Stimulated activated naive B cell treated with anti-CD40 and anti-IgM and Interleukin-4, amounts not matched to agents 10 μg/mL and 1 μg/mL and 100 μg/mL, for 72 hours (primary cell): ENCODE measurements around the gene RBBP6.
"Not testable (repeated sequence)": the region's sequence is repeated elsewhere in the genome, so short reads cannot be mapped to it uniquely, and the experiment has no call there.

ENCODE experiments used
- ATAC-seq, 2 donors: fragments of 150-1000 bp; cut with Tn5 transposase; replicated peaks; 2 replicates each; pipeline ENCODE4 v1.10.0; 2021; ENCODE audit warnings: moderate library complexity in 1 of 2
- DNase-seq: peaks from one replicate; pipeline ENCODE4 v3.0.0; 2021
- H3K27ac Mint-ChIP-seq: one replicate; pipeline ENCODE4 v1.8.0; 2022; ENCODE audit warnings: mild to moderate bottlenecking, mixed read lengths
- H3K27me3 Mint-ChIP-seq, 2 donors: one replicate each; pipeline ENCODE4 v1.8.0; 2022; ENCODE audit warnings: mixed read lengths in 2 of 2
- H3K36me3 Mint-ChIP-seq, 2 donors: one replicate each; pipeline ENCODE4 v1.8.0; 2022; ENCODE audit warnings: mixed read lengths in 2 of 2, mild to moderate bottlenecking in 1 of 2
- H3K4me1 Mint-ChIP-seq, 2 donors: one replicate each; pipeline ENCODE4 v1.8.0; 2022; ENCODE audit warnings: mixed read lengths in 2 of 2, mild to moderate bottlenecking in 1 of 2
- H3K4me3 Mint-ChIP-seq, 2 donors: one replicate each; pipeline ENCODE4 v1.8.0; 2022; ENCODE audit warnings: mild to moderate bottlenecking in 2 of 2, mixed read lengths in 2 of 2, moderate library complexity in 1 of 2
- H3K9me3 Mint-ChIP-seq, 2 donors: one replicate each; pipeline ENCODE4 v1.8.0; 2022; ENCODE audit warnings: mixed read lengths in 2 of 2, mild to moderate bottlenecking in 1 of 2

The RBBP6 gene, protein sequence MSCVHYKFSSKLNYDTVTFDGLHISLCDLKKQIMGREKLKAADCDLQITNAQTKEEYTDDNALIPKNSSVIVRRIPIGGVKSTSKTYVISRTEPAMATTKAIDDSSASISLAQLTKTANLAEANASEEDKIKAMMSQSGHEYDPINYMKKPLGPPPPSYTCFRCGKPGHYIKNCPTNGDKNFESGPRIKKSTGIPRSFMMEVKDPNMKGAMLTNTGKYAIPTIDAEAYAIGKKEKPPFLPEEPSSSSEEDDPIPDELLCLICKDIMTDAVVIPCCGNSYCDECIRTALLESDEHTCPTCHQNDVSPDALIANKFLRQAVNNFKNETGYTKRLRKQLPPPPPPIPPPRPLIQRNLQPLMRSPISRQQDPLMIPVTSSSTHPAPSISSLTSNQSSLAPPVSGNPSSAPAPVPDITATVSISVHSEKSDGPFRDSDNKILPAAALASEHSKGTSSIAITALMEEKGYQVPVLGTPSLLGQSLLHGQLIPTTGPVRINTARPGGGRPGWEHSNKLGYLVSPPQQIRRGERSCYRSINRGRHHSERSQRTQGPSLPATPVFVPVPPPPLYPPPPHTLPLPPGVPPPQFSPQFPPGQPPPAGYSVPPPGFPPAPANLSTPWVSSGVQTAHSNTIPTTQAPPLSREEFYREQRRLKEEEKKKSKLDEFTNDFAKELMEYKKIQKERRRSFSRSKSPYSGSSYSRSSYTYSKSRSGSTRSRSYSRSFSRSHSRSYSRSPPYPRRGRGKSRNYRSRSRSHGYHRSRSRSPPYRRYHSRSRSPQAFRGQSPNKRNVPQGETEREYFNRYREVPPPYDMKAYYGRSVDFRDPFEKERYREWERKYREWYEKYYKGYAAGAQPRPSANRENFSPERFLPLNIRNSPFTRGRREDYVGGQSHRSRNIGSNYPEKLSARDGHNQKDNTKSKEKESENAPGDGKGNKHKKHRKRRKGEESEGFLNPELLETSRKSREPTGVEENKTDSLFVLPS (N-terminal part only)

DNA sequence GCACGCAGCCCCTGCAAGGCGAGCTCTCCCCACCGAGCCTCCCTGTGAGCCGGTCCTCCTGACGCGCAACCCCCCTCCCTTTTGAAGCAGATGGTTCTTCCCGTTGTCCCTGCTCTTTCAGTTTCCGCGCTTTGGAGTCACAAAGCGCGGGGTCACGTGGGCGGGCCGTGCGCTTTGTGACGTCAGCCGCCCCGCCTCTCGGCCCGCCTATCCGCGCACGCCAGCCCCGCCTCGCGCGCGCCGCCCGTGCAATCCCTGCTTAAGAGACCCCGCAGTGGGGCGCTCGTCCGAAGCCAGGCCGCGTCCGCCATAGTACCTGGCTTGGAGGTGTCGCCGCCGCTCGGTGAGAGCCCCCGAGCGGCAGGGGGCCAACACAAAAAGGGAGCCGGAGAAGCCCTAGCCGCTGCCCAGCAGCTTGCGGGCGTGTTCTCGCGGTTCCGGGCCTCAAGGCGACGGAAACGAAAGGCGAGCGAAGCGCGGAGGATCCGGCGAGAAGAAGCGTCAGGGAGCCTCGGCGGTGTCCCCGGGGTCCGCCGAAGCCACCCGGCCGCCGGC, at the start of gene RBBP6:
RBBP6 (plus strand) TSS at position 272 of the 555 bp plus-strand sequence. CDS start 1,061 bp downstream, outside the sequence.
- ATAC-seq (peak; percentile 93 to 95), DNase-seq (peak; percentile 92)
- H3K27ac Mint-ChIP-seq: peak within 1 kb of the TSS; percentile 100
- peaks cover 12 to 34% of the 10 kb centered on the region in 2 donors for H3K4me1 Mint-ChIP-seq
- H3K27me3 Mint-ChIP-seq: no peaks in the 10 kb centered on the region
- H3K9me3 Mint-ChIP-seq: no peaks in the 10 kb centered on the region
- peak within 1 kb of the TSS; percentile 100 for H3K4me3 Mint-ChIP-seq
- peaks cover 14 to 23% of the 10 kb centered on the region in 2 donors for H3K36me3 Mint-ChIP-seq

DNA sequence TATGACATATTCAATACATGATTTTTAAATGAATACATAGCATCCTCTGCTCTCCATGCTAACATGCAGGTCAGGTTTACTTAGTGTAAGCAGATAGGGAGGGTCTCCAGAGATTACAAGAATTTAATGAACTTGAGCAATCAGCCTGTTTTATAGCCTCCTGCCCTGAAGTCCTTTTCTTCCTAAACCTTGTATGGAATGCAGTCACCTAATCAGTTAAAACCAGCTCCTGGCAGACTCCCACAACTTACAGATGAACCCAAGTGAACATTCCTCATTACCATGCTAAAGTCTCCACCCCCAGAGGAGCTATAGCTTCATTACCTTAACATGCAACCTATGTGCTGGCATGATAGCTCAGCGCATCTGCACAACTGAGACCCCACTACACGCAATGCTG, 48.5 kb upstream of the RBBP6 start:
- Mint-ChIP-seq H3K4me3 (no peak overlapping the region), H3K27me3 (peaks cover 24 to 39% of the 10 kb centered on the region in 2 donors), H3K27ac (peak overlapping the region; percentile 60), H3K9me3 (peaks cover 2 to 5% of the 10 kb centered on the region in 2 donors), H3K4me1 (no peaks in the 10 kb centered on the region), H3K36me3 (peaks cover 0 to 8% of the 10 kb centered on the region in 2 donors)
- ATAC-seq (no peak), DNase-seq (no peak)

DNA sequence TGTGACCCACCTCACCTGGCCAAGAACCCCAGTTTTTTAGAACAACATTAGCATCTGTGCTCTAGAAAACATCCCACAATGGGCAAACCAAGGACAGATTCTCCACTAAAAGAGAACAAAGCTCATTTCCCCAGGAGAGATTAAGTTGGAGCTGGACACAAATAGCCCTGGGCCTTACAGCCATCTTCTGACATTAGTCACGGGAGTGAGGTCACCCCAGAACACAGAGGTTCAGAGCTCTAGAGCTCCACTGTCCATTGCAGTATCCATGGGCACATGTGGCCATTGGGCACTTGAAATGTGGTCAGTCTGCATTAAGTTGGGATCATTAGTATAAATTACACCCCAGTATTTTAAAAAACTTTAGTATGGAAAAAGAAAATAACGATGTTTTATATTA, 47.6 kb upstream of the RBBP6 start:
- Mint-ChIP-seq H3K27me3 (peaks cover 24 to 39% of the 10 kb centered on the region in 2 donors), H3K36me3 (peaks cover 0 to 8% of the 10 kb centered on the region in 2 donors), H3K9me3 (peaks cover 2 to 5% of the 10 kb centered on the region in 2 donors), H3K27ac (no peak overlapping the region), H3K4me1 (no peaks in the 10 kb centered on the region), H3K4me3 (no peak overlapping the region)
- ATAC-seq (no peak), DNase-seq (no peak)

DNA sequence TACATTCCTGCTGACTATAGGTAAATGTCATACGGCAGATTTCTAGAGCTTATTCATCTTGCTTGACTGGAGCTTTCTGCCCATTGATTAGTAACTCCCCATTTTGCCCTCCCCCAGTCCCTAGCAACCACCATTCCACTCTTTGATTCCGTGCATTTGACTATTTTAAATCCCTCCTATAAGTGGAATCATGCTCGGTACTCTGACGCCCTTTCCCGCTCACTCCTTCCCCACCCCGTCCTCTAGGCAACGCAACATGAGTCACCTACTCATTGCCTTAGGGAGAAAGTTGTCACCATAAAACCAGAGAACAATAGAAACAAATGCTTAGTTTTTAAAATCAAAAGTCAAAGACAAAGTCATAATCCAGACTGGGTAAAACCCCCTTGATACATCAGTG, 45.5 kb upstream of the RBBP6 start:
- Mint-ChIP-seq H3K27ac (no peak overlapping the region), H3K9me3 (peaks cover 0 to under 1% of the 10 kb centered on the region in 2 donors), H3K36me3 (peaks cover 0 to 3% of the 10 kb centered on the region in 2 donors), H3K4me1 (no peaks in the 10 kb centered on the region), H3K4me3 (no peak overlapping the region), H3K27me3 (peaks cover 28 to 34% of the 10 kb centered on the region in 2 donors)
- DNase-seq: no peak
- ATAC-seq: no peak

DNA sequence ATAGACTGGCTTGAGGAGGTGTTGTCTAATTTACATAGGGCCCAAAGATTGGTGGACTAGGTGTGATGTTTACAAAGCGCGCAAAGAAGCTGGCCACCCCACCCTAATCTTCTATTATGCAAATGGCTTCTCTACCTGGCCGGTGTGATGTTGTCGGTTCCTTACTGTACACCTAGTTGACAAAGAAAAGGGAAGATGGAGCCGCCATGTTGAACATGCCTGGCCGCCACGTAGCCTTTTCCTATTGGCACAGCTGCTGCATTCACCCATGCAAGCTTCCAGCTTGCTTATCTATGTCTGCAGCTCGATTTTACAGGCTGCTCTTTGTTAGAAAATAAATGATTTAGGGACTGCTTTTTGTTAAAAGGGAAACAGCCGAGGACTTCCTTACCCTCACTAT, 44.2 kb upstream of the RBBP6 start:
- H3K27ac Mint-ChIP-seq, H3K4me1 Mint-ChIP-seq, H3K4me3 Mint-ChIP-seq, DNase-seq, H3K9me3 Mint-ChIP-seq, H3K36me3 Mint-ChIP-seq, ATAC-seq: not testable (repeated sequence)
- H3K27me3 Mint-ChIP-seq: peaks cover 20 to 25% of the 10 kb centered on the region in 2 donors

DNA sequence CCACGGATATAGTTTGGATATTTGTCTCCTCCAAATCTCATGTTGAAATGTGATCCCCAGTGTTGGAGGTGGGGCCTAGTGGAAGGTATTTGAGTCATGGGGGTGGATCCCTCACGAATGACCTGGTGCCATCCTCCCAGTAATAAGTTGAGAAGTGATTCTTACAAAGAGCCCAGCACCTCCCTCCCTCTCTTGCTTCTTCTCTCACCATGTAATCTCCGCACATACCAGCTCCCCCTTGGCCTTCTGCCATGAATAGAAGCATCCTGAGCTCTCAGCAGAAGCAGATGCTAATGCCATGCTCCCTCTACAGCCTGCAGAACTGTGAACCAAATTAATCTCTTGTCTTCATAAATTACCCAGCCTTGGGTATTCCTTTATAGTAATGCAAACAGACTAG, 41.9 kb upstream of the RBBP6 start:
- Mint-ChIP-seq H3K27ac (no peak overlapping the region), H3K4me3 (no peak overlapping the region), H3K27me3 (peaks cover 12 to 25% of the 10 kb centered on the region in 2 donors), H3K4me1 (peaks cover 0 to 5% of the 10 kb centered on the region in 2 donors), H3K36me3 (no peaks in the 10 kb centered on the region), H3K9me3 (no peaks in the 10 kb centered on the region)
- no peak for ATAC-seq
- DNase-seq: no peak

DNA sequence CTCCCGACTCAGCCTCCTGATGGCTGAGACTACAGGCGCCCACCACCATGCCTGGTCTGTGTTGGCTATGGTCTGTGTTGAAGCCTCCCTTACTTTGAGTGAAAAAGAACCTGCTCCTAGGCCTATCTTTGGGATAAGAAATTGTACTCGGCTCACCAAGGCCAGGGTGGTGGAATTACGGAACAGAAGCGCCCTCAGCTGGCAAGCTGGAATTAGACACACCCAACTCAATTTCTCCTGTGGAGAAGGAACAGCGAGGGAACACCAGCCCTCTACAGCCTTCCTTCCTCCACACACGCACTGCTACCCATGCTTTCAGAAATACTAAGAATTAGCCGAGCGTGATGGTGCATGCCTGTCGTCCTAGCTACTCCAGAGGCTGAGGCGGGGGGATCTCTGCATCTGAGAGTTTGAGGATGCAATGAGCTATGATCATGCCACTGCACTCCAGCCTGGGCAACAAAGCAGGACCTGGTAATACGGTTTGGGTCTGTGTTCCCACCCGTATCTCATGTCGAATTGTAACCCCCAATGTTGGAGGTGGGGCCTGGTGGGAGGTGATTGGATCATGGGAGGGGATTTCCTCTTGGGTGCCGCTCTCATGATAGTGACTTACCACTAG, 40.1 kb upstream of the RBBP6 start:
- H3K27ac Mint-ChIP-seq: no peak overlapping the region
- peaks cover 0 to 5% of the 10 kb centered on the region in 2 donors for H3K4me1 Mint-ChIP-seq
- H3K27me3 Mint-ChIP-seq: peaks cover 12 to 28% of the 10 kb centered on the region in 2 donors
- no peaks in the 10 kb centered on the region for H3K9me3 Mint-ChIP-seq
- no peak overlapping the region for H3K4me3 Mint-ChIP-seq
- no peaks in the 10 kb centered on the region for H3K36me3 Mint-ChIP-seq
- ATAC-seq (peak in 1 of 2 donors; percentile 33), DNase-seq (no peak)

DNA sequence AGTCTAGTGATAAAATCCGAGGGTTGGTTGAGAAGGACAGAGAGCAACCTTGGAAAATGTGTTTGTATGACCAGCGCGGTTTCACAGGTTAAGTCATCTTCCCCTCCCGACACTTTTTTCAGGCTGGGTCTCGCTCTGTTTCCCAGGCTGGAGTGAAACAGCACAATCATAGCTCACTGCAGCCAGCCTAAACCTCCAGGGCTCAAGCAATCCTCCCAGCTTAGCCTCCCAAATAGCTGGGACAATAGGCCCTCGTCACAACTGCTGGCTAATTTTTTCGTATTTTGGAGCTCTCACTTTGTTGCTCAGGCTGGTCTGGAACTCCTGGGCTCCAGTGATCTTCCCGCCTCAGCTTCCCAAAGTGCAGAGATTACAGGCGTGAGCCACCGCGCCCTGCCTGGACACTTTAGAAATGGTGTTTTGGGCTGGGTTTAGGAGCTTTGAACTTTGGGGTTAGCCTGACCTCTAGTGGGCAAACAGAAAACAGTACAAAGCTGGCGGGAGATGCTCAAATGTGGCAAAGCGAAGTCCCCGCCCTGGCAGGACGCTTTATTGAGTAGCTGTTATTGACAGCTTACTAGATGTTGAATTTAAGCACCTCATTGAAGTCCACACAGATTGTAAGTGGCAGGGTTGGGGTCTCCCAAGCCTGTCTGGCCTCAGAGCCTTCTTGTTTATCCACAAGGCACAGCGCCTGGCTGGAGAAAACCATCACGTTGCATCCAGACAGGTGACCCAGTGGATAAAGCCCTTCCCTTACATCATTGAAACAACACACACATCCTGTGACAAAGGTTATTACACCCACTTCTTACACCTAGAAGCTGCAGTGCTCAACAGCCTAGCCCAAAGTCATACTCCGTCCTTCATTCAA, 34.7 kb upstream of the RBBP6 start:
- Mint-ChIP-seq H3K4me3 (no peak overlapping the region), H3K27me3 (peaks cover 7 to 36% of the 10 kb centered on the region in 2 donors), H3K9me3 (no peaks in the 10 kb centered on the region), H3K4me1 (peaks cover 2 to 5% of the 10 kb centered on the region in 2 donors), H3K36me3 (no peaks in the 10 kb centered on the region), H3K27ac (no peak overlapping the region)
- ATAC-seq: peak; percentile 96 to 98
- DNase-seq: peak; percentile 46

DNA sequence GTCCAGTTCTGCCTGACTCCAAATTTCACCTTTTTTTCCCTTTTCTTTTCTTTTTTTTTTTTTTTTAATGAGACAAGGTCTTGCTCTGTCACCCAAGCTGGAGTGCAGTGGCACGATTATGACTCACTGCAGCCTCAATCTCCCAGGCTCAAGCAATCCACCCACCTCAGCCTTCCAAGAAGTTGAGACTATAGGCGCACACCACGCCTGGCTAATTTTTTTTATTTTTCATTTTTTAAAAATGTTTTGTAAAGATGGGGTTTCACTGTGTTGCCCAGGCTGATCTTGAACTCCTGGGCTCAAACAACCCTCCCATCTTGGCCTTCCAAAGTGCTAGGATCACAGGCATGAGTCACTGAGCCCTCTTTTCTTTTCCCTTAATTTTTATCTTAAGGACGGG, 33.4 kb upstream of the RBBP6 start:
- Mint-ChIP-seq H3K9me3 (no peaks in the 10 kb centered on the region), H3K27me3 (peaks cover 7 to 31% of the 10 kb centered on the region in 2 donors), H3K27ac (no peak overlapping the region), H3K36me3 (no peaks in the 10 kb centered on the region), H3K4me3 (no peak overlapping the region), H3K4me1 (peaks cover 2 to 5% of the 10 kb centered on the region in 2 donors)
- ATAC-seq (no peak), DNase-seq (no peak)

DNA sequence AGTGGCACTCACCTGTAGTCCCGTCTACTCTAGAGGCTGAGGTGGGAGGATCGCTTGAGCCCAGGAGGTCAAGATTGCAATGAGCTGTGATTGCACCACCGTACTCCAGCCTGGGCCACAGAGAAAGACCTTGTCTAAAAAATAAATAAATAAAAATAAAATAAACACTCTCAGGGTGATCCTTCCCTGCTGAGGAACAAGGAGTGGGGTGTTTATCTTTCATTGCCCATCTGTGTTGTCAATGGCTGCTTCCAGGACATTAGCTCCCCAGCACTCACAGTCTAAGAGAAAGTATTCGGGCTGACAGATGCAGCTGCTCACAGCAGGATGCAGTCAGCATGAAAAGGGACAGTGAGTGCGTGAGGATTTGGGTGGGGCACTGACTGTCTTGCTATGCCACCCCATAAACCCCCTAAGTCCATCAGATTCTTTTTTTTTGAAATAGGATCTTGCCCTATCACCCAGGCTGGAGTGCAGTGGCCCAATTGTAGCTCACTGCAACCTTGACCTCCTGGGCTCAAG, 31.3 kb upstream of the RBBP6 start:
- ATAC-seq (no peak), DNase-seq (no peak)
- Mint-ChIP-seq H3K27me3 (peaks cover 9 to 22% of the 10 kb centered on the region in 2 donors), H3K36me3 (no peaks in the 10 kb centered on the region), H3K4me3 (no peak overlapping the region), H3K4me1 (peaks cover 2 to 5% of the 10 kb centered on the region in 2 donors), H3K9me3 (peaks cover 0 to 2% of the 10 kb centered on the region in 2 donors), H3K27ac (no peak overlapping the region)

DNA sequence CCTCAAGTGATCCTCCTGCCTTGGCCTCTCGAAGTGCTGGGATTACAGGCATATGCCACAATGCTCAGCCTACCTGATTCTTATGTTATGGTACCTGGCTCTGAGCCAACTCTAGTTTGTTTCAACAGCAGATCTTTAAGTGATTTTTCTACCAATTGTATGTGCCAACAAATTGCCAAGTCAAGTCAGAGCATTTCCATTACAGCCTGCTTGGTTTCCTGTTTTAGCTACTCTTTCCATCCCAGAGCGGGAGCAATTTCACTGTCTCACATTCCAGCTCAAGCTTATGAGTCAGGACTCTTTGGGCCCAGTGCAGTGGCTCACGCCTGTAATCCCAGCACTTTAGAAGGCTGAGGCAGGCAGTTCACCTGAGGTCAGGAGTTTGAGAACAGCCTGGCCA, 30.8 kb upstream of the RBBP6 start:
- Mint-ChIP-seq H3K9me3 (peaks cover 0 to 2% of the 10 kb centered on the region in 2 donors), H3K4me3 (no peak overlapping the region), H3K36me3 (no peaks in the 10 kb centered on the region), H3K27ac (no peak overlapping the region), H3K27me3 (peaks cover 9 to 16% of the 10 kb centered on the region in 2 donors), H3K4me1 (peaks cover 2 to 5% of the 10 kb centered on the region in 2 donors)
- DNase-seq: no peak
- ATAC-seq: no peak

DNA sequence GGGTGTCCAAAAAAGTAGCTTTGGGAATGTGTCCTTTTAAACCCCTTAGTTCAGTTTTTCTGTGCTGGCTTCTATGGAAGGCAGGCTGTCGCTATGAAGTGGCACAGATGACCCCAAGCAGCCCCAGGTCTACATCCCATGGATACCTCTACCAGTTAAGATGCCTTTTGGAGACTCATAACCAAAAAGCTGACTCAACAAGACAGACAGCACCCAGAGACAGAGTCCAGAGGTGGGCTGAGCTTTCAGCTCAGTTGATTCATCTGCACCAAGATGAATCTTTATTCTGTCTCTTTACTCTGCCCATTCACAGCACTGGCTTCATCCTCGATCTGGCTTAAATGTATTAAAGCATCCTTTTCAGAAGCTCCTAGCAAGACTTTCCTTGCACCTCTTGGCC, 29.8 kb upstream of the RBBP6 start:
- no peaks in the 10 kb centered on the region for H3K36me3 Mint-ChIP-seq
- peaks cover 2 to 3% of the 10 kb centered on the region in 2 donors for H3K4me1 Mint-ChIP-seq
- DNase-seq (no peak), ATAC-seq (no peak)
- H3K4me3 Mint-ChIP-seq: no peak overlapping the region
- peaks cover 8 to 16% of the 10 kb centered on the region in 2 donors for H3K27me3 Mint-ChIP-seq
- H3K27ac Mint-ChIP-seq: no peak overlapping the region
- H3K9me3 Mint-ChIP-seq: peaks cover 0 to 2% of the 10 kb centered on the region in 2 donors

DNA sequence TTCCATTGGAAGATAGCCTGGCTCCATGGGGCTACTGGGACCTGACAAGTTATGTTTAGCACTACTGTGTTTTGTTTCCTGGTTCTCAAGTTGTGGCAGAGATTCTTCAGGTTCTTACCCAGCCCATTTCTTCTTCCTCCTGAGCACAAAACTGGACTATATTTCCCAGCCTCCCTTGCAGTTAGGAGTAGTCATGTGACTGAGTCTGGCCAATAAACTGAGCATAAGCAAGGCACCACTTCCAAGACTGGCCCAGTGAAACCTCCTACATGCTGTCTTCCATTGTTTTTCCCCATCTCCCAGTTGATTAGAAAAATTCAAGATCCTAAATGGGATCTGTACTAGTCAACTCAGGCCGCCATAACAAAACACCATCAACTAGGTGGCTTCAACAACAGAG, 28.2 kb upstream of the RBBP6 start:
- Mint-ChIP-seq H3K27ac (no peak overlapping the region), H3K36me3 (no peaks in the 10 kb centered on the region), H3K4me3 (no peak overlapping the region), H3K4me1 (no peaks in the 10 kb centered on the region), H3K9me3 (peaks cover 0 to 2% of the 10 kb centered on the region in 2 donors), H3K27me3 (peaks cover 8 to 19% of the 10 kb centered on the region in 2 donors)
- ATAC-seq: no peak
- DNase-seq: no peak
